Inferior parietal cortex (tissue), 1 donor: ENCODE results near the gene ADGRE3.
"Not testable (repeated sequence)": the region's sequence is repeated elsewhere in the genome, so short reads cannot be mapped to it uniquely, and the experiment has no call there.

Experiments
- DNase-seq: peaks from one replicate; pipeline ENCODE4 v3.0.0-alpha.2; 2016; ENCODE audit errors: extremely low spot score

ADGRE3 gene

GRCh38 chr19:14670408-14670807 lies 4.2 kb downstream of the ADGRE3 start:
- DNase-seq, result no peak

- no peak for DNase-seq
Measured at GRCh38 chr19:14669940-14670339, 4.7 kb downstream of the ADGRE3 start.

DNA sequence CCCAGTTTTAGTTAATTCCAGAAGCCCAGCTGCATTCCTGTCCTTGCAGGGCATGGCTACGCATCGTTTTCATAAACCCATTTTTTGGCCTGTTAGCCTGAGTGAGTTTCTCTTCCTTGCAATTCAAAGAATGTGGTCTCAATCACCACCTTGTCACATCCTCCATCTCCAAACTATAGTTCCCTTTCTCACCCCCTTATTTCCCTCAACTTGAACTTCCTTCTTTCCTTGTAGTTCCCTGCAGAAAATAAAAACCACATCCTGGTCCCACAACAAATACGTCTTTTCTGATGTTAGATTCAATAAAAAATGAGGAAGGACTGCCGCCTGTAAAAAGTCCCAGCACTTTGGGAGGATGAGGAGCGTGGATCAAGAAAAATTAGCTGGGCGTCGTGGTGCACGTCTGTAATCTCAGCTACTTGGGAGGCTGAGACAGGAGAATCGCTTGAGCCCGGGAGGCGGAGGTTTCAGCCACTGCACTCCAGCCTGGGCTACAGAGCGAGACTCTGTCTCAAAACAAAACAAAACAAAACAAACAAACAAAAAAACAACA lies 13.2 kb downstream of the ADGRE3 start:
- peak; percentile 5 for DNase-seq

GRCh38 chr19:14659874-14660489 lies 14.7 kb downstream of the ADGRE3 start:
- no peak for DNase-seq

- no peak for DNase-seq
Measured at GRCh38 chr19:14655726-14656125, 18.9 kb downstream of the ADGRE3 start.

DNA sequence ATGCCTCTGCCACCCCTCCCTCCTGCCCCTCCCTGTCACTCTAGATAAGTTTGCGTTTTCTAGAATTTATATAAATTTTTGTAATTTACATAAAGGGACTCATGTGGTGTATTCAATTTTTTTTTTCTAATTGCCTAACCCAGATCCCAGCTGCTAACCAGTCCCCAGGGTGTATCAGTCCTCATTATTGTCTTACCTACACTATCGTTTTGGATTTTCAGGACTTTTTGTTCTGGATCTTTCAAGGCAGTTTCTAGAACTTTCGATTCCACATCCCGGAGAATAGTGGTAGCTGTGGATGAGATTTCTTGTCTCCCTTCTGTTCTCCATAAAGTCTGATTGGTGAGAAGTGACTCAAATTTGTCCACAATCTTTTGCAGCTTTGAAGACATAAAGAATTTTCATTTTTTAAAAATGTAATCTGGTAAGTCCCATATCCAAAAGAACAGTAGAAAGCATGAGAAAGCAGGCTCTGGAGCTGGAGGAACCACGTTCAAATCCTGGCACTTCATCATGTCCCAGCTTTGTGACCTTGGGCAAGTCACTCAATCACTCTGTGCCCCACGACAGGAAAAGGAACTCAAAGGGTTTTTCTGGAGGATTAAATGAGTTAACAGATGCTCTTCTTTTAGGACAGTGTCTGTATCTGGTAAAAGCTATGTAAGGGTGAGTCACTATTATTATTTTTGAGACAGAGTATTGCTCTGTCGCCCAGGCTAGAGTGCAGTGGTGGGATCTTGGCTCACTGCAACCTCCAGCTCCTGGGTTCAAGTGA lies 19.7 kb downstream of the ADGRE3 start:
- no peak for DNase-seq

DNA sequence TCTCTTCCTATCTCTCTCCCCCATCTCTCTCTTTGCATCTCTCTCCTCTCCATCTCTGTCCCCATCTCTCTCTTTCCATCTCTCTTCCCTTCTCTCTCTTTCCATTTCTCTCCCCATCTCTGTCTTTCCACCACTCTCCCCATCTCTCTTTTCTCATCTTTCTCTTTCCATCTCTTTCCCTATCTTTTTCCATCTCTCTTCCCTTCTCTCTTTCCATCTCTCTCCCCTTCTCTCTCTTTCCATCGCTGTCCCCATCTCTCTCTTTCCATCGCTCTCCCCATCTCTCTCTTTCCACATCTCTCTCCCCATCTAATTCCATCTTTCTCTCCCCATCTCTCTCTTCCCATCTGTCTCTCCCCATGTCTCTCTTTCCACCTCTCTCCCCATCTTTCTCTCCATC lies 24.5 kb downstream of the ADGRE3 start:
- no peak for DNase-seq

GRCh38 chr19:14649020-14649419 lies 25.6 kb downstream of the ADGRE3 start:
- DNase-seq, result no peak

DNA sequence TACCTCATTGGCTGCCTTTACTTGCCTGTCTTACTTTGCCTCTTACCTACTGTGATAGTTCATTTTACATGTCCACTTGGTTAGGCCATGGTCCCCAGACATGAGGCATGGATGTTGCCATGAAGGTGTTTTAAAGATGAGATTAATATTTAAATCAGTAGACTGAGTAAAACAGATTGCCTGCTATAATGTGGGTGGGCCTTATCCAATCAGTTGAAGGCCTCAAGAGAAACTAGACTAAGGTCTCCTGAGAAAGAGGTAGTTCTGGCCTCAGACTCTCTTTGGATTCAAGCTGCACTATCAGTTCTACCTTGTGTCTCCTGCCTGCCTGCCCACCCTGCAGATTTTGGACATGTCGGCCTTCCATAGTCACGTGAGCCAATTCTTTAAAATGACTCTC lies 26.1 kb downstream of the ADGRE3 start:
- DNase-seq, result no peak

DNA sequence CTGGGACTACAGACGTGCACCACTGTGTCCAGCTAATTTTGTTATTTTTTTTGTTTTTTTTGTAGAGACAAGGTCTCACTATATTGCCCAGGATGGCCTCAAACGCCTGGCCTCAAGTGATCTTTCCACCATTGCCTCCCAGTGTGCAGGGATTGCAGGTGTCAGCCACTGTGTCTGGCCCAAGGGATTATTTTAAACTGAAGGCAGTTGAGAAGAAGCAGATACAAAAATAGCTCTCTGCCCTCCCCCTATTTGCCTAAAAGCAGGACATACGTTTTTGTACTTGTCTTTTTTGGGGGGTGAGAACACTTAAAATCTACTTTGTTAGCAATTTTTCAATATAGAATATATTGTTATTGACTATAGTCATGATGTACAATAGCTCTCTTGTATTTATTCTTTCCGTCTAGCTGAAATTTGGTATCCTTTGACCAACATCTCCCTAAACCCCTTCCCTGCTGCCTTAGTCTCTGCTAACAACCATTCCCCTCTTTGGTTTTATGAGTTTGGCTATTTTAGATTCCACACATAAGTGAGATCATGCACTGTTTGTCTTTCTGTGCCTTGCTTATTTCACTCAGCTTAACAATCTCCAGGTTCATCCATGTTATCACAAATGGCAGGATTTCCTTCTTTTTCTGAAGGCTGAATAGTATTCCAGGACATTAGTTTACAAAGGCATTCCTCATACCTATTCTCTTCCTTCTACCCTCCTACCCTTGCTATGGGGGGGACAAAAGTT lies 34.9 kb downstream of the ADGRE3 start:
- no peak for DNase-seq

DNA sequence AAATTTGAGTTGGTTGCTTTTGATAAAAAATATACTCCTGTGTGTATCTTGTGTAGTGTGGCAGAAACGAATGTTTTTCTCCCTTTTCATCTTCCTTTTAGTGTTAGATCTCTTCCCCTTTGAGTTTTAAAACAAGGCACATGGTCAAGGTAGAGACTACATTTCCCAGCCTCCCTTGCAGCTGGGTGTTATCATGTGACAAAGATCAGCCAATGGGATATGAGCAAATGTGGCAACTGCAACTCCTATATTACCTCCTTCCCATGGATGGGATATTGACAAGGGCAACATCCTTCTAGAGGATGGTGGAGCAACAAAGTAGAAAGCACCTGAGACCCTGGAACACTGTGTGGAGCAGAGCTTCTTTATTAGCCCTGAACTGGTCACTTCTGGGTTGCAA lies 42.4 kb downstream of the ADGRE3 start:
- peak; percentile 11 for DNase-seq

DNA sequence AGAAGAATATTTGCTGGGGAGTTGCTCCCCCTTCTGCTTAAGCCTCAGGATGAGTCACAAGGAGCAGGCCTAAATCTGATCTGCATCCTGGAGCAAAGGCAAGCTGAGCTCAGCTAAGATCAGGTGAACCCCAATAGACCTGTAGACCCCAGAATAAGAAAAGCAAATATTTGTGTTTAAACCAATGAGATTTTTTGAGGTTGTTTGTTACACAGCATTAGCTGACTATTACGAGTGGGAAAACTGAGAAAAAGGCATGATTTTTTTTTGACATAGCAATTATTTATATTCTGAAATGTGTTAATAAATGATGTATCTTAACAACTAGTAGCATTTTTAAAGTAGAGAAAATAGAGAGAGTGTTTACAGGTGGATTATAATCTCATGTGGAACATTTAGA lies 45.1 kb downstream of the ADGRE3 start:
- no peak for DNase-seq

- DNase-seq, result not testable (repeated sequence)
Measured at GRCh38 chr19:14624491-14624890, 50.2 kb downstream of the ADGRE3 start.

GRCh38 chr19:14619404-14619803 lies 55.2 kb downstream of the ADGRE3 start:
- no peak for DNase-seq

- DNase-seq, result no peak
Measured at GRCh38 chr19:14616407-14616806, 58.2 kb downstream of the ADGRE3 start.

GRCh38 chr19:14615623-14616022 lies 59.0 kb downstream of the ADGRE3 start:
- no peak for DNase-seq

GRCh38 chr19:14614099-14614412 lies 60.6 kb downstream of the ADGRE3 start:
- peak; percentile 4 for DNase-seq

GRCh38 chr19:14613399-14614098 lies 61.1 kb downstream of the ADGRE3 start:
- not testable (repeated sequence) for DNase-seq

GRCh38 chr19:14612657-14613056 lies 62.0 kb downstream of the ADGRE3 start:
- DNase-seq, result no peak

DNA sequence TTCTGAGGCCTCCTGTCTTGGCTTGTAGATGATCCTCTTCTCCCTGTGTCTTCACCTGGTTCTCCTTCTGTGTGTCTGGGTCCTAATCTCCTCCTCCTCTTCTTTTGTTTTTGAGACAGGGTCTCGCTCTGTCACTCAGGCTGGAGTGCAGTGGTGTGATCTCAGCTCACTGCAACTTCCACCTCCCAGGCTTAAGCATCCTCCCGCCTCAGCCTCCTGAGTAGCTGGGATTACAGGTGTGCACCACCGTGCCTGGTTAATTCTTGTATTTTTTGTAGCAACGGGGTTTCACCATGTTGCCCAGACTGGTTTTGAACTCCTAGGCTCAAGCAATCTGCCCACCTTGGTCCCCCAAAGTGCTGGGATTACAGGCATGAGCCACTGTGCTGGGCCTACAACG lies 62.4 kb downstream of the ADGRE3 start:
- not testable (repeated sequence) for DNase-seq

DNA sequence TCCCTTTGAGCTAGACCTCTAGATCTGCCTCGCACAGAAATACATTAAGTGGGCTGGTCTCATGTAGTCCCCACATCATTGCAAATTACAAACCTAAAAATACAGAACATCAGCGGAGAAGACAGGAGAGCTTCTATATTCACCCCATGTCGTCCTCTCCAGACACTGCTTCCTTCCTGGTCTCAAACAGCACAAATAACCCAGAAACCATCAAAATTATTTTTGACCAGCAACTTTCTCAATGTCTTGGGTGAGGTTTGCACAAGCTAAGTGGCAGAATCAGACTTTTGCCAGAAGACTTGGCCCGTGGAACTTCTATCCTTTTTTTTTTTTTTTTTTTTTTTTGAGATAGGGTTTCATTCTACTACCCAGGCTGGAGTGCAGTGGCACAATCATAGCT lies 63.6 kb downstream of the ADGRE3 start:
- no peak for DNase-seq

- DNase-seq, result no peak
Measured at GRCh38 chr19:14606627-14607026, 68.0 kb downstream of the ADGRE3 start.
